HepG2 (cell line): ENCODE measurements around the gene SLC6A6. TPM values are rescaled to one million over a fixed set of nuclear protein-coding genes. Genes with fewer than 3 reads are reported as not detected.

Experiments
- MXI1 ChIP-seq: IDR thresholded peaks from 3 replicates; pipeline ENCODE4 v1.6.1; 2012; ENCODE audit warnings: low read depth, low read length, inconsistent platforms, borderline replicate concordance
- ONECUT2 ChIP-seq: sonication (generic); formaldehyde crosslinking; IDR thresholded peaks from 2 replicates; pipeline ENCODE4 v1.4.0; 2020; ENCODE audit warnings: missing genetic modification reagents
- POGZ ChIP-seq: sonication (generic); formaldehyde crosslinking; IDR thresholded peaks from 2 replicates; pipeline ENCODE4 v1.4.0; 2020; ENCODE audit warnings: mild to moderate bottlenecking, missing genetic modification reagents
- SATB2 ChIP-seq: sonication (generic); formaldehyde crosslinking; IDR thresholded peaks from 2 replicates; pipeline ENCODE4 v1.5.0; 2020; ENCODE audit warnings: missing genetic modification reagents
- SKI ChIP-seq: fragments of 450-650 bp; IDR thresholded peaks from one replicate; pipeline ENCODE4 v1.6.1; 2018; ENCODE audit warnings: mild to moderate bottlenecking; ENCODE audit not compliant: partially characterized antibody
- TFDP1 ChIP-seq: IDR thresholded peaks from 2 replicates; pipeline ENCODE4 v1.6.1; 2016; ENCODE audit warnings: missing compliant biosample characterization, missing genetic modification reagents, borderline replicate concordance
- ZBTB3 ChIP-seq: sonication (generic); formaldehyde crosslinking; IDR thresholded peaks from 2 replicates; pipeline ENCODE4 v1.4.0; 2020; ENCODE audit warnings: low read depth, mild to moderate bottlenecking, moderate library complexity, missing genetic modification reagents, borderline replicate concordance
- ZBTB40 ChIP-seq, 2 experiments: fragments of 450-650 bp in 1 of 2; sonication (generic) in 1 of 2; formaldehyde crosslinking in 1 of 2; IDR thresholded peaks; 2 replicates each; pipeline versions ENCODE4 v1.6.1 to v1.8.0; 2016 to 2022; ENCODE audit warnings: antibody characterized with exemption in 1 of 2, mild to moderate bottlenecking in 1 of 2, missing genetic modification reagents in 1 of 2
- ZFP36L2 ChIP-seq: sonication (generic); formaldehyde crosslinking; IDR thresholded peaks from 2 replicates; pipeline ENCODE4 v1.4.0; 2020; ENCODE audit warnings: missing genetic modification reagents
- ZMAT3 ChIP-seq: sonication (generic); formaldehyde crosslinking; conservative IDR thresholded peaks from 2 replicates; pipeline ENCODE4 v1.7.0; 2021; ENCODE audit warnings: missing genetic modification reagents
- ZNF121 ChIP-seq: sonication (generic); formaldehyde crosslinking; IDR thresholded peaks from 2 replicates; pipeline ENCODE4 v1.5.0; 2020; ENCODE audit warnings: mild to moderate bottlenecking, missing genetic modification reagents
- ZNF432 ChIP-seq: sonication (generic); formaldehyde crosslinking; IDR thresholded peaks from 2 replicates; pipeline ENCODE4 v1.5.0; 2020; ENCODE audit warnings: missing genetic modification reagents, mild to moderate bottlenecking, borderline replicate concordance
- ZNF772 ChIP-seq: sonication (generic); formaldehyde crosslinking; IDR thresholded peaks from 2 replicates; pipeline ENCODE4 v1.5.0; 2020; ENCODE audit warnings: mild to moderate bottlenecking, missing genetic modification reagents
- ZNF773 ChIP-seq: sonication (generic); formaldehyde crosslinking; IDR thresholded peaks from 2 replicates; pipeline ENCODE4 v1.4.0; 2020; ENCODE audit warnings: missing genetic modification reagents, borderline replicate concordance
- ZNF776 ChIP-seq: sonication (generic); formaldehyde crosslinking; IDR thresholded peaks from 2 replicates; pipeline ENCODE4 v1.4.0; 2020; ENCODE audit warnings: mild to moderate bottlenecking, missing genetic modification reagents
- ZNF891 ChIP-seq: sonication (generic); formaldehyde crosslinking; IDR thresholded peaks from 2 replicates; pipeline ENCODE4 v1.5.0; 2020; ENCODE audit warnings: mild to moderate bottlenecking, missing genetic modification reagents
- polyA plus RNA-seq, 8 experiments: library from polyadenylated mRNA; depleted of rRNA in 3 of 8; stranded (reverse) in 7 of 8; unstranded in 1 of 8; fragments of >200 nt; fragmentation: Illumina TruSeq in 4 of 8; extraction: Trizol in 4 of 8; gene quantifications; 2 replicates each; pipeline versions ENCODE4 v1.2.1 to v1.2.3, GENCODE V29; 2011 to 2016; ENCODE audit warnings: low read depth in 4 of 8, missing spikeins in 1 of 8, mixed read lengths in 1 of 8; ENCODE audit not compliant: insufficient read depth in 1 of 8
- total RNA-seq, 5 experiments: library from RNA; depleted of rRNA; stranded (reverse); fragments of >200 nt; fragmentation: Illumina TruSeq; extraction: Trizol; gene quantifications; 2 replicates each; pipeline ENCODE4 v1.2.3, GENCODE V29; 2016; ENCODE audit warnings: low read depth in 1 of 5

SLC6A6 gene
- total and polyA plus RNA-seq, 2 of the 13 experiments (the other 11 are each of a cell fraction or from before 2014, with no cell fraction given) = 14.1 to 20.7 TPM

DNA sequence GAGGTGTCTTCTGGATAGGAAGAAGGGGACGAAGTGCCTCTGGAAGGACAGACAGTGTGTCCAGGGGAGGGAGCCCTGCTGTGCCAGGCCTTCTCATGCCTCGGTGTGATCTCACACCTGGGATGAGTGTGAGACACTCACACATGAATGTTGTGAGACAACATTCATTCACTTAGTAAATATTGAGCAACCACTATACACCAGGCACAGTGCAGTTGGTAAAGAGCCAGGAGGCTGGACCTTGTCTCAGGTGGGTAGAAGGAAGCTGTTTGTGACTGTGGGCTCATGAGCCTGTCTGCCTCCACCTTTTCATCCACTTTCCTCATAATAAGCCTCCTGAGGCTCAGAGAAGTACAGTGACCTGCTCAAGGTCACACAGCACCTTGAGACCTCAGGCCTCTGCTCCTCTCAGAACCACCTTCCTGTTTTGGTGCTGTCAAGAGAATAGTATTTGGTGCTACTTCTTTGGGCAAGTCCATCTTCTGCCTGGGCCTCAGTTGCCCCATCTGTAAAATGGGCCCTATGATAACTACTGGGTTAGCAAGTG is 20.9 kb downstream of the SLC6A6 start (continued):
- TF ChIP-seq ZBTB40 (IDR thresholded peaks at IDR 0.05) (no peak), ZBTB40 (CRISPR knock-in tag; IDR thresholded peaks at IDR 0.05) (no peak), ZNF891 (CRISPR knock-in tag) (no peak), MXI1 (peak; percentile 51; the same call in 1 of the 3 replicates), TFDP1 (CRISPR knock-in tag) (no peak), ZMAT3 (no peak), ZNF432 (CRISPR knock-in tag) (no peak), ZBTB3 (CRISPR knock-in tag) (no peak), SATB2 (CRISPR knock-in tag) (no peak), SKI (peak; percentile 61), ZFP36L2 (CRISPR knock-in tag) (no peak), ONECUT2 (CRISPR knock-in tag) (no peak), ZNF776 (no peak), ZNF772 (CRISPR knock-in tag) (no peak), POGZ (0 out of 2 replicates have a peak, but pooled peaks have one; percentile 22), ZNF121 (CRISPR knock-in tag) (no peak), ZNF773 (CRISPR knock-in tag) (no peak)
